Mesendoderm (in vitro differentiated cells): ENCODE measurements around the gene COPS7A.
A peak's percentile ranks its signal among the peaks of the same experiment; 100 is the strongest.

Source experiments
- DNase-seq: peaks from one replicate; pipeline ENCODE4 v3.0.0; 2013
- H2AK5ac ChIP-seq: 2 replicates; pipeline ENCODE4 v1.6.1; 2013; ENCODE audit warnings: low read length, inconsistent platforms
- H2BK120ac ChIP-seq: 2 replicates; pipeline ENCODE4 v1.6.1; 2013; ENCODE audit warnings: low read depth, mild to moderate bottlenecking, low read length, moderate library complexity, mixed read lengths
- H2BK15ac ChIP-seq: replicated peaks from 2 replicates; pipeline ENCODE4 v1.6.1; 2013; ENCODE audit warnings: low read depth, mild to moderate bottlenecking, moderate library complexity
- H2BK5ac ChIP-seq: 2 replicates; pipeline ENCODE4 v1.6.1; 2013; ENCODE audit warnings: low read length, inconsistent platforms
- H3K18ac ChIP-seq: 2 replicates; pipeline ENCODE4 v1.6.1; 2013; ENCODE audit warnings: mild to moderate bottlenecking, low read length, mixed read lengths
- H3K23ac ChIP-seq: one replicate; pipeline ENCODE4 v1.6.1; 2013; ENCODE audit warnings: low read length
- H3K27ac ChIP-seq: 2 replicates; pipeline ENCODE4 v1.5.1; 2013; ENCODE audit warnings: low read depth, mild to moderate bottlenecking, inconsistent platforms, low read length, moderate library complexity
- H3K27me3 ChIP-seq: 2 replicates; pipeline ENCODE4 v1.6.1; 2013; ENCODE audit warnings: low read length, control low read depth, mild to moderate bottlenecking, inconsistent platforms; ENCODE audit not compliant: insufficient read depth, poor library complexity
- H3K36me3 ChIP-seq: 2 replicates; pipeline ENCODE4 v1.6.1; 2013; ENCODE audit warnings: low read length, inconsistent platforms; ENCODE audit not compliant: control insufficient read depth, insufficient read depth
- H3K4ac ChIP-seq: one replicate; pipeline ENCODE4 v1.6.1; 2013; ENCODE audit warnings: low read depth, mild to moderate bottlenecking, low read length, moderate library complexity
- H3K4me1 ChIP-seq: 2 replicates; pipeline ENCODE4 v1.6.1; 2013; ENCODE audit warnings: low read depth, low read length, inconsistent platforms; ENCODE audit not compliant: control insufficient read depth
- H3K4me2 ChIP-seq: 2 replicates; pipeline ENCODE4 v1.6.1; 2013; ENCODE audit warnings: low read length
- H3K4me3 ChIP-seq: 2 replicates; pipeline ENCODE4 v1.5.1; 2013; ENCODE audit warnings: mild to moderate bottlenecking, low read length
- H3K56ac ChIP-seq: one replicate; pipeline ENCODE4 v1.6.1; 2013; ENCODE audit warnings: low read length
- H3K79me1 ChIP-seq: 2 replicates; pipeline ENCODE4 v1.6.1; 2013; ENCODE audit warnings: low read length, inconsistent platforms
- H3K79me2 ChIP-seq: 2 replicates; pipeline ENCODE4 v1.6.1; 2013; ENCODE audit warnings: mild to moderate bottlenecking, low read length; ENCODE audit not compliant: control insufficient read depth, insufficient read depth
- H3K9ac ChIP-seq: 2 replicates; pipeline ENCODE4 v1.6.1; 2013; ENCODE audit warnings: low read length, inconsistent platforms
- H4K5ac ChIP-seq: one replicate; pipeline ENCODE4 v1.6.1; 2013; ENCODE audit warnings: low read length
- H4K8ac ChIP-seq: one replicate; pipeline ENCODE4 v1.6.1; 2013; ENCODE audit warnings: low read depth, mild to moderate bottlenecking, control low read depth, low read length, moderate library complexity
- WGBS: extraction: QIAGEN DNeasy Blood & Tissue Kit; methylation state at CpG from one replicate; pipeline ENCODE4 v1.1.7; 2013; ENCODE audit warnings: low lambda C conversion rate, missing lambda C conversion rate; ENCODE audit not compliant: insufficient coverage; ENCODE audit errors: extremely low coverage; 5-methylcytosine and 5-hydroxymethylcytosine counted together

The COPS7A gene

DNA sequence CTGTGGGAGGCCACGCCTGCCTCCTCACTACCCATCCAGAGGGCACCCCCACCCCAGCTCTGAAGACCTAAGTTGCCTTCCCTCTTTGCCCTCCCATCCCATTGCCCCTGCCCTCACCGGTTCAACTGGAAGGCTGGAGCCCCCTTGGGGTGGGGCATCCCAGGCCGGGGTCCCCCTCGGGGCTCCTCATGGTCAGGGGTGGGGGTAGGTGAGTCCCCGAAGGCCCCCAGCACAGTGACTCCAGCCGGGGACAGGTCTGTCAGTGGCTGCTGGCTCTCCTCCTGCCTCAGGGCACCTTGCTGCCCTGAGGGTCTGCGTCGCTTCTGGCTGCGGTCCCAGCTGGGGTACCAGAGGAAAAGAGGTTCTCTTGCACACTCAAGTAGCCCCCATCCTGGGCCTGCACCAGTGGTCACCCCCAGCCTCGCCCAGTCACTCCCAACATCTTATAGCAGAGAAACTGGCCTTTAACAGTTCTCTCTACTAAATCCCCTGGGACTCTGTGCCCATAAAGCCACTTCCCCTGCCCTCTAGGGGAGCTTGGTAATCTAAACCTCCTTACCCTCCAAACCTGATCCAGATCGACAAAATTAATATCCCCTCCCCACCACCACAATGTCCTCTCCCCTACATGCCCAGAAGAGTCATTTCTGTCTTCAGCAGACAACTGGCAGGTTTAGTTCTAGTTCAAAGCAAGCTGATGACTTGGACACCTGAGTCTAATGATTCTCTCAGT, 28.4 kb upstream of the COPS7A start:
- H3K4me2 ChIP-seq, result no peak overlapping the region
- H3K79me1 ChIP-seq, result no peaks in the 10 kb centered on the region
- H2BK5ac ChIP-seq, result no peak overlapping the region
- no peaks in the 10 kb centered on the region for H3K36me3 ChIP-seq
- H3K4me3 ChIP-seq, result no peak overlapping the region
- H3K27me3 ChIP-seq, result no peaks in the 10 kb centered on the region
- no CpG with 5 or more reads among the region's 11 CpGs for WGBS
- H4K8ac ChIP-seq, result no peak overlapping the region
- H4K5ac ChIP-seq, result no peak overlapping the region
- DNase-seq, result no peak
- H2BK120ac ChIP-seq, result no peak overlapping the region
- no peak overlapping the region for H3K27ac ChIP-seq
- no peak overlapping the region for H2BK15ac ChIP-seq
- H3K56ac ChIP-seq, result no peak overlapping the region
- peaks cover 3% of the 10 kb centered on the region for H3K4me1 ChIP-seq
- H3K18ac ChIP-seq, result no peak overlapping the region
- no peak overlapping the region for H3K9ac ChIP-seq
- H3K79me2 ChIP-seq, result no peaks in the 10 kb centered on the region
- no peak overlapping the region for H3K23ac ChIP-seq
- H2AK5ac ChIP-seq, result no peak overlapping the region
- no peak overlapping the region for H3K4ac ChIP-seq

DNA sequence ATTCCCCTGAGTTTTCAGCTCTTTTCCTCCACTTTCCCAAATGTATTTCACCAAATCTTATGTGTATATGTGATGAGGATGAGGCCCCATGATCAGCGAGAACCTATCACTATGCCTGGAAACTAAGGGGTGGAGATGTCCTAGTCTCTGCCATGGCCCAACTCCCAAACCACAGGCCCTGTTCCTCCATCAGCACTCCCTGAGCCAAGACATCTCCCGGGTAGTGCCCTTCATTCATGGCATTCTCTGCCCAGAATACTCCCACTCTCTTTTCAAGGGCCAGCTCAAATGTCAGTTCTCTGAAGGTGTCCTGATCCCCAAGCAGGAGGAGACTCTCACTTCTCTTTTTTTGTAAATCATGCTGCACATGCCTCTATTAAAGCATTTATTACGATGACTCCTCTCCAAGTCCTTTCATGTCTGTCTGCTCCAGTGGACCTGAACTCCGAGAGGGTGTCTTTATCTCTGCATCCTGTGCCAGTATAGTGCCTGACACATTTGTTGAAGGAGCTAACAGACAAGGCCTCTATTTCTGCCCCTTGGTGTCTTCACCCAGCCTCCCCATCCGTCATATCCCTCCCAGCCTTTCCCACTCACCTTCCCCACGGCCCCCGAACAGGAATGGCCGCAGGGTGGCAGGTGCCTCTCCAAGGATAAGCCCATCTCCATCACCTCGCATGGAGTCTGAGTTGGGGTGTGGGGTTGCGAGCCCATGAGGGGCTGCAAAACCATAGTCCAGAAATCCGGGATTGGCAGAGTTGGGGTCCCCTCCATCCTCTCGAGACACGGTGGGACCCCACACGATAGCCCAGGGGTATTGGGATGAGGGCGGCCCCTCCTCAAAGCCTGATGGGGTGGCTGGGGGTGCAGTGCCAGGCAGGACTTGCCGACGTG, 26.9 kb upstream of the COPS7A start:
- Histone ChIP-seq H2BK15ac (no peak overlapping the region), H3K56ac (no peak overlapping the region), H3K4me1 (peaks cover 5% of the 10 kb centered on the region), H3K79me2 (no peaks in the 10 kb centered on the region), H4K5ac (no peak overlapping the region), H3K4me2 (no peak overlapping the region), H2BK5ac (no peak overlapping the region), H3K36me3 (no peaks in the 10 kb centered on the region), H3K18ac (no peak overlapping the region), H3K4ac (no peak overlapping the region), H4K8ac (no peak overlapping the region), H3K27me3 (peaks cover 6% of the 10 kb centered on the region), H3K4me3 (no peak overlapping the region), H2BK120ac (no peak overlapping the region), H3K9ac (no peak overlapping the region), H3K79me1 (no peaks in the 10 kb centered on the region), H2AK5ac (no peak overlapping the region), H3K27ac (no peak overlapping the region), H3K23ac (no peak overlapping the region)
- no CpG with 5 or more reads among the region's 17 CpGs for WGBS
- no peak for DNase-seq

DNA sequence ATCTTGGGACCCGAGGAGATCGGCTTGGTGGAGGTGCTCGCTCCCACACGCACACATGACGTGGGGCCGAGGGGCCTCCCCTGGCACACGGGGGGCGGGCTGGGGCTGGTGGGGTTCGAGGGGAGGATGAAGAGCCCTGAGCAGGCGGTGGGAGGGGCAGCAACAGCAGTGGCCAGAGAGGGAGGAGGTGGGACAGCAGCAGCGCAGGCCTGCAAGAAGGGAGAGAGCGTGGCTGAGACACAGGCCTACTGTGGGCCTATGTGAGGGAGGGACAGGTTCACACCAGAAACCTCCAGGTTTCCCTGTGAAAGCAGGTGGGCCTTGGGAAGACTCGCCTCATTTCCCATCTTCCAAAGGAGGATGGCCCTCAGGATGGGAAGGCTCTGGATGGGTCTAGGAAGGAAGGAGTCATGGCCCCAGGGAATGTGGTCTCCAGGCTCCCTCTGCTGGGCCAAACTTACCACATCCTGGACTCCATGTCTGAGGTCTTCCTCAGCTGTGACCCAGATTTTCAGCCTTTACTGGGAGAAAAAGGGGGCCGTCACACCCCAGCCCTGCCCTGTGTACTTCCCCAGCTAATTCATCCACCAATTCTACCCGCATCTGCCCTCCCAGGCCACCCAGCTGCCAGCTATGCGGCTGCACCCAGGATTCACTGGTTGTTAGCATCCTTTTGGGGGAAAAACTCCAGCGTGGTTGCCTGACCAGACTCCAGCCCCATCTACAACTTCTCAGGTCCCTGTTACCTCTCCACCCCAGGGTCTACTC, 26.1 kb upstream of the COPS7A start:
- peaks cover 6% of the 10 kb centered on the region for H3K27me3 ChIP-seq
- no peaks in the 10 kb centered on the region for H3K79me2 ChIP-seq
- H3K56ac ChIP-seq, result peak overlapping the region; percentile 52
- H4K5ac ChIP-seq, result no peak overlapping the region
- H3K36me3 ChIP-seq, result no peaks in the 10 kb centered on the region
- H2BK120ac ChIP-seq, result no peak overlapping the region
- H2AK5ac ChIP-seq, result no peak overlapping the region
- no peak overlapping the region for H3K23ac ChIP-seq
- no peak overlapping the region for H3K4me2 ChIP-seq
- peak; percentile 88 for DNase-seq
- no peak overlapping the region for H2BK5ac ChIP-seq
- H3K4me3 ChIP-seq, result no peak overlapping the region
- WGBS, result no CpG with 5 or more reads among the region's 17 CpGs
- peak overlapping the region; percentile 21 for H3K9ac ChIP-seq
- H2BK15ac ChIP-seq, result no peak overlapping the region
- H3K4ac ChIP-seq, result no peak overlapping the region
- H4K8ac ChIP-seq, result no peak overlapping the region
- H3K18ac ChIP-seq, result peak overlapping the region; percentile 7
- H3K79me1 ChIP-seq, result no peaks in the 10 kb centered on the region
- peaks cover 5% of the 10 kb centered on the region for H3K4me1 ChIP-seq
- no peak overlapping the region for H3K27ac ChIP-seq

DNA sequence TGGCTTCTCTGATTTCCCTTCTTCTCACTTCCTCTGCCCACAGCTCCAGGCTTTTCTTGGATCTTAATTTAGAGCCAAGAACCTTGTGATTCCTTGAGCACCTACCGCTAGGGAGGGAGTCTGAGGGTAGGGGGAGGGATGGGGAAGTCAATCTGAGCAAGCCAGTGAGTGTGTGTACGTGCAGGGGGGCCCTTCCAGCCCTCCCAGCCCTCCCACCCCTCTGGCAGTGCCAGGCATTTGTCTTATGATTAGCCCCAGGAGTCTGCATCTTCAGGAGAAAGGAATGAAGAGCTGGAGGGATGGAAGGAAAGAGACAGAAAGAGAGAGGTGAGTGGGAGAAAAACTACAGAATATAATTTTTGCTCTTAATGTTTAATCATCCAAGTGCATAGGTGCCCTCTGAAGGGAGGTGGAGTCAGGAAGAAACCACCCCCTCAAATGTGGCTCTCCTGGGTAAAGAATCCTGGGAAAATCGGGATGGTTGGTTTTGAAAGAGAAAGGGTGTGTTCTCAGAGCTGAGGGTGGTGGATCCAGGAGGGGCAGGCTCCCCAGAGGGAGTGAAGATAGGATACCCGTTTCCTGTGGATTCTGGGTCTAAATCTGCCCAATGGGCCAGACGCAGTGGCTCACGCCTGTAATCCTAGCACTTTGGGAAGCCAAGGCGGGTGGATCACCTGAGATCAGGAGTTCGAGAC, 25.3 kb upstream of the COPS7A start:
- no CpG with 5 or more reads among the region's 8 CpGs for WGBS

DNA sequence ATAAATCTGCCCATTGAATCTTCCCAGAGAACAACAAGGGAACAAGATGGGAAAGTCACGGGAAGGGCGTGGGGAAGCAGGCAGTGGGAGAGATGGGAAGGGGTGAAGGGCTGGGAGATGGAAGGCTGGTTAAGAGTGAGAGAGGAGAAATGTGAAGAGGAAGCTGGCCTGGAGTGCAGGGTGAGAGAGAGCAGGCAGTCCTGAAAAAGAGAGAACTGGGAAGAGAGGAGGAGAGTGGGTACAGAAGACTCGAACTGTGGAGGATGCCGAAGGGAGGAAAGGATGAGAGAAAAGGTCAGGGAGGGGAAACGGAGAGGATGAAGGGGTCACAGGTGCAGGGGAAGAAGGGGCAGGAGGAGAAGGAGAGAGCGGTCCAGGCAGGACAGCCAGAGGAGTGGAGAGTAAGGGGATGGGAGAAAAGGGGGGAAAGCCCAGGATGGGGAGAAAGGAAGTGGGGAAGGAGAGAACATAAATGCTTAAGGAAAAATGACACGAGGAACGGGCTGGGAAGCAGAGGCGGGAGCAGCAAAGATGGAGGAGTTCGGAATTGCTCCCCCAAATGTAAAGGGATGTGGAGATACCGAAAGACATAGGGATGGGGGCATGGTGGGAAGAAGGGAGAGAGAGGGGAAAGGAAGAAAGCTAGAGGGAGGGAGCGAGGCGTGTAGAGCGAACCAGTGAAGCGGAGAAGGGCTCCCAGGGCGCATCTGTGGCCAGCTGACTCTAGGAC, 24.4 kb upstream of the COPS7A start:
- WGBS, result no CpG with 5 or more reads among the region's 16 CpGs
- Histone ChIP-seq H2BK120ac (no peak overlapping the region), H3K4me1 (peaks cover 5% of the 10 kb centered on the region), H3K56ac (peak overlapping the region; percentile 91), H3K27ac (no peak overlapping the region), H2AK5ac (no peak overlapping the region), H3K18ac (peak overlapping the region; percentile 77), H4K5ac (no peak overlapping the region), H2BK5ac (no peak overlapping the region), H3K79me2 (no peaks in the 10 kb centered on the region), H3K4me3 (peak overlapping the region; percentile 19), H3K36me3 (no peaks in the 10 kb centered on the region), H3K9ac (peak overlapping the region; percentile 78), H3K79me1 (no peaks in the 10 kb centered on the region), H3K4ac (peak overlapping the region; percentile 57), H4K8ac (no peak overlapping the region), H3K4me2 (peak overlapping the region; percentile 61), H2BK15ac (no peak overlapping the region), H3K23ac (no peak overlapping the region), H3K27me3 (peaks cover 6% of the 10 kb centered on the region)
- no peak for DNase-seq

More for the DNA sequence above, 25.3 kb upstream of the COPS7A start:
- peak overlapping the region; percentile 7 for H3K18ac ChIP-seq
- H3K4me1 ChIP-seq, result peaks cover 5% of the 10 kb centered on the region
- no peaks in the 10 kb centered on the region for H3K79me2 ChIP-seq
- no peak overlapping the region for H3K23ac ChIP-seq
- no peaks in the 10 kb centered on the region for H3K36me3 ChIP-seq
- peak overlapping the region; percentile 52 for H3K56ac ChIP-seq
- DNase-seq, result peak; percentile 45
- H2BK120ac ChIP-seq, result no peak overlapping the region
- no peaks in the 10 kb centered on the region for H3K79me1 ChIP-seq
- no peak overlapping the region for H2BK15ac ChIP-seq
- H3K9ac ChIP-seq, result peak overlapping the region; percentile 21
- no peak overlapping the region for H3K4ac ChIP-seq
- H4K5ac ChIP-seq, result no peak overlapping the region
- peaks cover 6% of the 10 kb centered on the region for H3K27me3 ChIP-seq
- no peak overlapping the region for H2AK5ac ChIP-seq
- H3K27ac ChIP-seq, result no peak overlapping the region
- H3K4me2 ChIP-seq, result no peak overlapping the region
- no peak overlapping the region for H3K4me3 ChIP-seq
- no peak overlapping the region for H4K8ac ChIP-seq
- H2BK5ac ChIP-seq, result no peak overlapping the region
